ENCODE measurements around the gene MLNR. TPM values are rescaled to one million over a fixed set of nuclear protein-coding genes. Genes with fewer than 3 reads are reported as not detected.

MLNR gene
- total and polyA plus RNA-seq, 4 experiments from 2014 or later = not detected

GRCh38 chr13:49208619-49209018, 11.5 kb upstream of the MLNR start:
- peaks cover 43% of the 10 kb centered on the region in 2 donors for H3K36me3 Mint-ChIP-seq
- no peak for DNase-seq
- peaks cover 35% of the 10 kb centered on the region for H3K36me3 ChIP-seq (ENCODE audit: insufficient read depth, low read length)
- no peak overlapping the region for H3K4me3 Mint-ChIP-seq
- POLR2A ChIA-PET (ENCODE audit: partially characterized antibody) = no interaction called here
- H3K9me3 Mint-ChIP-seq = no peaks in the 10 kb centered on the region
- no peaks in the 10 kb centered on the region for H3K4me1 ChIP-seq (ENCODE audit: insufficient read depth, low read length)
- H3K27ac Mint-ChIP-seq = no peak overlapping the region
- no peaks in the 10 kb centered on the region for H3K27me3 ChIP-seq (ENCODE audit: insufficient read depth, low read length)
- H3K27ac ChIP-seq (ENCODE audit: low read depth, low read length) = no peak overlapping the region
- H3K27me3 Mint-ChIP-seq = no peaks in the 10 kb centered on the region
- no peaks in the 10 kb centered on the region for H3K9me3 ChIP-seq (ENCODE audit: control insufficient read depth in 1 of 2, low read length in 2 of 2)
- H3K4me1 Mint-ChIP-seq = no peaks in the 10 kb centered on the region
- intact Hi-C loops (cut with micrococcal nuclease) = no loop called here
- CTCF ChIA-PET (ENCODE audit: partially characterized antibody) = no interaction called here
- H3K4me3 ChIP-seq (ENCODE audit: low read length in 2 of 2) = no peak overlapping the region

DNA sequence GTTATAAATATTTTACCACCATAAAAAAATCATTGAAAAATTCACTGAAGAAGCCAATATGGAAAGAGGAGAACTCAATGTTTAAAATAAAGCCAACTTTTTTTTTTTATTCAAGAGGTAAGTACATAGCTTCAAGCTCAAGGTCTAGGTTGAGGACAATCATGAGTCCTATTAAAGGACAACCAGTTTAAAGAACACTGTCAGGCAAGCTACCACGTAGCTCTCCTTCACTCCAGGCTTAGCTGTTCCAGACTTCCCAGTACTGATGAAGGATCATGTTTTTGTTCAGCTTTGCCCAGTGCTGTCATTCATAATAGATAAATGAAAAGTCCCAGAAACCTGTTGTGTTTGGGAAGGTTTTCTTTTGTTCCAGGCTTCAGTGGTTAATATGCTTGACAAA, 10.0 kb upstream of the MLNR start:
- no peak overlapping the region for H3K4me3 Mint-ChIP-seq
- DNase-seq = no peak
- POLR2A ChIA-PET (ENCODE audit: partially characterized antibody) = no interaction called here
- no peak overlapping the region for H3K4me3 ChIP-seq (ENCODE audit: low read length in 2 of 2)
- no peak overlapping the region for H3K27ac ChIP-seq (ENCODE audit: low read depth, low read length)
- H3K9me3 ChIP-seq (ENCODE audit: control insufficient read depth in 1 of 2, low read length in 2 of 2) = no peaks in the 10 kb centered on the region
- H3K27me3 Mint-ChIP-seq = no peaks in the 10 kb centered on the region
- CTCF ChIA-PET (ENCODE audit: partially characterized antibody) = interaction anchor here (1.1 kb wide), 1 partner anchor 10 kb away, joined by 3 read pairs; the partner anchor contains the start of gene MLNR
- peaks cover 31 to 34% of the 10 kb centered on the region in 2 donors for H3K36me3 Mint-ChIP-seq
- intact Hi-C loops (cut with micrococcal nuclease) = no loop called here
- no peaks in the 10 kb centered on the region for H3K27me3 ChIP-seq (ENCODE audit: insufficient read depth, low read length)
- peaks cover 22% of the 10 kb centered on the region for H3K36me3 ChIP-seq (ENCODE audit: insufficient read depth, low read length)
- peaks cover 5 to 8% (median 6%) of the 10 kb centered on the region in 4 donors for H3K4me1 Mint-ChIP-seq
- H3K4me1 ChIP-seq (ENCODE audit: insufficient read depth, low read length) = peaks cover 7% of the 10 kb centered on the region
- no peak overlapping the region for H3K27ac Mint-ChIP-seq
- H3K9me3 Mint-ChIP-seq = no peaks in the 10 kb centered on the region

- CTCF ChIA-PET (ENCODE audit: partially characterized antibody) = no interaction called here
- H3K27ac Mint-ChIP-seq = no peak overlapping the region
- no peaks in the 10 kb centered on the region for H3K27me3 Mint-ChIP-seq
- peaks cover 28 to 32% of the 10 kb centered on the region in 2 donors for H3K36me3 Mint-ChIP-seq
- intact Hi-C loops (cut with micrococcal nuclease) = no loop called here
- no peak for DNase-seq
- Histone ChIP-seq H3K36me3 (ENCODE audit: insufficient read depth, low read length) (peaks cover 18% of the 10 kb centered on the region), H3K4me1 (ENCODE audit: insufficient read depth, low read length) (peaks cover 11% of the 10 kb centered on the region), H3K27ac (ENCODE audit: low read depth, low read length) (no peak overlapping the region), H3K9me3 (ENCODE audit: control insufficient read depth in 1 of 2, low read length in 2 of 2) (no peaks in the 10 kb centered on the region), H3K4me3 (ENCODE audit: low read length in 2 of 2) (no peak overlapping the region), H3K27me3 (ENCODE audit: insufficient read depth, low read length) (no peaks in the 10 kb centered on the region)
- no peaks in the 10 kb centered on the region for H3K9me3 Mint-ChIP-seq
- H3K4me1 Mint-ChIP-seq = peaks cover 8 to 11% (median 8%) of the 10 kb centered on the region in 4 donors
- H3K4me3 Mint-ChIP-seq = no peak overlapping the region
- POLR2A ChIA-PET (ENCODE audit: partially characterized antibody) = no interaction called here
Observed at GRCh38 chr13:49210669-49211068, 9.5 kb upstream of the MLNR start.

- DNase-seq = no peak
- H3K4me3 ChIP-seq (ENCODE audit: low read length in 2 of 2) = no peak overlapping the region
- H3K9me3 ChIP-seq (ENCODE audit: control insufficient read depth in 1 of 2, low read length in 2 of 2) = no peaks in the 10 kb centered on the region
- ChIA-PET POLR2A (ENCODE audit: partially characterized antibody) (no interaction called here), CTCF (ENCODE audit: partially characterized antibody) (interaction anchor here (4.4 kb wide), 1 partner anchor 68 kb away, joined by 36 read pairs; no protein-coding TSS in a partner anchor)
- Mint-ChIP-seq H3K27me3 (peaks cover 15 to 17% of the 10 kb centered on the region in 2 donors), H3K27ac (peak overlapping the region in 2 of 7 donors; percentile 1 to 32), H3K4me1 (peaks cover 10 to 23% (median 13%) of the 10 kb centered on the region in 4 donors), H3K36me3 (peaks cover 1 to 23% of the 10 kb centered on the region in 2 donors), H3K9me3 (peaks cover 0 to 3% (median 0%) of the 10 kb centered on the region in 8 donors), H3K4me3 (no peak overlapping the region)
- H3K27me3 ChIP-seq (ENCODE audit: insufficient read depth, low read length) = peaks cover 9% of the 10 kb centered on the region
- peaks cover 2% of the 10 kb centered on the region for H3K36me3 ChIP-seq (ENCODE audit: insufficient read depth, low read length)
- no peak overlapping the region for H3K27ac ChIP-seq (ENCODE audit: low read depth, low read length)
- peaks cover 11% of the 10 kb centered on the region for H3K4me1 ChIP-seq (ENCODE audit: insufficient read depth, low read length)
- intact Hi-C loops (cut with micrococcal nuclease) = no loop called here
Observed at GRCh38 chr13:49213539-49213938, 6.6 kb upstream of the MLNR start.

DNA sequence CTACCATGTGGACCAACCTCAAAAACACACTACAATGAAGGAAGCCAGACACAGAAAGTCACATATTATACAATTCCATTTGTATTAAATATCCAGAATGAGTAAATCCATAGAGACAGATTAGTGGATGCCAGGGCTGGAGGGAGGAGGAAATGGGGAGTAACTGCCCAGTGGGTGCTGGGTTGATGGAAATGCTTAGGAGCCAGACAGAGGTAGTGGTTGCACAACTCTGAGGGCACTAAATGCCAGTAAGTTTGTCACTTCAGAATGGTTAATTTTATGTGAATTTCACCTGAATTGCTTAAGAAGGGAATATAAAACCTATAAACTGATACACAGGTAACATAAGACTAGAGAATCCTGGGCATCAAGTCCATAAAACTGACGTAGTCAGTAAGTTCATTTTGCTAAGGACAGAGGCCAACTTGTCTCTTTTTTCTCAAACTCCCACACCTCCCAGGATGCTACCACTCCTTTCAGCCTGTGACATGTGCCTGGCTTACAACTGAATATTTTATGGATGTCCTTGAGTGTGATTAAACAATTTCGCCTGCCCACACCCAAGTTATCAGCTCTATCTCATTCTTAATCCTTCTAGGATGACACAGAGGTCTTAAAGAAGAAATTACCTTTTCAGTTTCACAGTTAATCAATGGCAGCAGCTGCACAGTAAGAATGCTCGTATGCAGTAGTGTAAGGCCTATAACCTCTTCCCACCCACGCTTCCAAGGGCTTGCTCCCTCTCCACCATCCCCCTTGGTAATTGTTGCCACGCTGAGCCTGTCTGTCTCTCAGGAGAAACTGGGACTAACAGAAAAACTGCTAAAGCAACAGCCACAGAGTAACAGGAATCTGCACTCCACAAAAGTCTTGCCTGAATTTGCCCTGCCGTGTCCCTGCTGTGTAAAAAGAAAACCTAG, 5.9 kb upstream of the MLNR start:
- no peaks in the 10 kb centered on the region for H3K36me3 ChIP-seq (ENCODE audit: insufficient read depth, low read length)
- intact Hi-C loops (cut with micrococcal nuclease) = loop anchor here (2.0 kb wide), 1 partner anchor 67 kb away; no protein-coding TSS in a partner anchor
- POLR2A ChIA-PET (ENCODE audit: partially characterized antibody) = interaction anchor here (0.6 to 1.4 kb wide), 4 partner anchors 34 to 409 kb away, joined by 3 to 7 read pairs (median 4); partner anchors contain the start of genes CDADC1 and FNDC3A

DNA sequence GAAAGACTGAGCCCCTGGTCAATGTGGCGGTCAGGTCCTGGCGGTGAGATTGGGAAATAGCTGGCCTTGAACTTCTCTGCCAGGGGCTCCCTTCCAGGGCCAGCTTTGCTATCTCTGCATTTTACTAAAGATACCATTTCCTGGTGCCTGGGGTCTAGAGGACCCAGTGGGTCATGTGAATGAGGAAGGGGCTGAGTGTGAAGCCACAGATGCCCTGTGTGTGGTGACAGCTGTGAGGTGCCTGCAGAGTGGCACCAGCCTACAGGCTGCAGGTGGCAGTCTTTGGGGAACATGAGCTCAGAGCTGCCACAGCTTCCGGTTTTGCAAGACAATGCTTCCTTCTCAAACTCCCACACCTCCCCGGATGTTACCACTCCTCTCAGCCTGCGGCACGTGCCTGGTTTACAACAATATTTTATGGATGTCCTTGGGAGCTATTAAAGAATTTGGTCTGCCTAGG, 5.2 kb upstream of the MLNR start:
- DNase-seq = peak; percentile 26 to 48 (median 45)
- Mint-ChIP-seq H3K36me3 (peaks cover 0 to 19% of the 10 kb centered on the region in 2 donors), H3K4me3 (peak overlapping the region in 3 of 8 donors; percentile 13 to 56 (median 47)), H3K4me1 (peaks cover 12 to 27% (median 15%) of the 10 kb centered on the region in 4 donors), H3K27ac (peak overlapping the region in 2 of 7 donors; percentile 68 to 76), H3K27me3 (peaks cover 27 to 28% of the 10 kb centered on the region in 2 donors), H3K9me3 (peaks cover 0 to 3% (median 0%) of the 10 kb centered on the region in 8 donors)
- H3K36me3 ChIP-seq (ENCODE audit: insufficient read depth, low read length) = no peaks in the 10 kb centered on the region
- CTCF ChIA-PET (ENCODE audit: partially characterized antibody) = interaction anchor here (0.6 to 4.4 kb wide), 12 partner anchors 9 to 105 kb away, joined by 3 to 36 read pairs (median 4); partner anchors contain the start of gene CDADC1
- no peaks in the 10 kb centered on the region for H3K9me3 ChIP-seq (ENCODE audit: control insufficient read depth in 1 of 2, low read length in 2 of 2)
- no peak overlapping the region for H3K4me3 ChIP-seq (ENCODE audit: low read length in 2 of 2)
- H3K27ac ChIP-seq (ENCODE audit: low read depth, low read length) = no peak overlapping the region
- peaks cover 18% of the 10 kb centered on the region for H3K27me3 ChIP-seq (ENCODE audit: insufficient read depth, low read length)
- intact Hi-C loops (cut with micrococcal nuclease) = loop anchor here (2.0 kb wide), 1 partner anchor 66 kb away; no protein-coding TSS in a partner anchor
- POLR2A ChIA-PET (ENCODE audit: partially characterized antibody) = interaction anchor here (0.6 to 1.4 kb wide), 4 partner anchors 33 to 409 kb away, joined by 3 to 7 read pairs (median 4); partner anchors contain the start of genes CDADC1 and FNDC3A
- peaks cover 16% of the 10 kb centered on the region for H3K4me1 ChIP-seq (ENCODE audit: insufficient read depth, low read length)

More for the DNA sequence above, 5.9 kb upstream of the MLNR start:
- Mint-ChIP-seq H3K27ac (peak overlapping the region in 3 of 7 donors; percentile 68 to 76 (median 71)), H3K36me3 (peaks cover 1 to 23% of the 10 kb centered on the region in 2 donors), H3K4me1 (peaks cover 10 to 23% (median 14%) of the 10 kb centered on the region in 4 donors), H3K27me3 (peaks cover 22 to 24% of the 10 kb centered on the region in 2 donors), H3K9me3 (peaks cover 0 to 3% (median 0%) of the 10 kb centered on the region in 8 donors), H3K4me3 (no peak overlapping the region)
- Histone ChIP-seq H3K4me3 (ENCODE audit: low read length in 2 of 2) (no peak overlapping the region), H3K27me3 (ENCODE audit: insufficient read depth, low read length) (peaks cover 12% of the 10 kb centered on the region), H3K9me3 (ENCODE audit: control insufficient read depth in 1 of 2, low read length in 2 of 2) (no peaks in the 10 kb centered on the region), H3K4me1 (ENCODE audit: insufficient read depth, low read length) (peaks cover 11% of the 10 kb centered on the region), H3K27ac (ENCODE audit: low read depth, low read length) (no peak overlapping the region)
- CTCF ChIA-PET (ENCODE audit: partially characterized antibody) = interaction anchor here (0.7 to 4.4 kb wide), 10 partner anchors 8 to 104 kb away, joined by 3 to 36 read pairs (median 5); partner anchors contain the start of gene CDADC1
- no peak for DNase-seq

- H3K4me1 ChIP-seq (ENCODE audit: insufficient read depth, low read length) = peaks cover 24% of the 10 kb centered on the region
- no peak overlapping the region for H3K27ac ChIP-seq (ENCODE audit: low read depth, low read length)
- ChIA-PET POLR2A (ENCODE audit: partially characterized antibody) (no interaction called here), CTCF (ENCODE audit: partially characterized antibody) (interaction anchor here (4.4 kb wide), 1 partner anchor 65 kb away, joined by 36 read pairs; no protein-coding TSS in a partner anchor)
- peaks cover 0 to 13% of the 10 kb centered on the region in 2 donors for H3K36me3 Mint-ChIP-seq
- H3K9me3 Mint-ChIP-seq = peaks cover 0 to 3% (median 0%) of the 10 kb centered on the region in 8 donors
- H3K9me3 ChIP-seq (ENCODE audit: control insufficient read depth in 1 of 2, low read length in 2 of 2) = no peaks in the 10 kb centered on the region
- H3K27ac Mint-ChIP-seq = peak overlapping the region in 1 of 7 donors; percentile 4
- peaks cover 29 to 30% of the 10 kb centered on the region in 2 donors for H3K27me3 Mint-ChIP-seq
- no peaks in the 10 kb centered on the region for H3K36me3 ChIP-seq (ENCODE audit: insufficient read depth, low read length)
- H3K4me1 Mint-ChIP-seq = peaks cover 12 to 30% (median 18%) of the 10 kb centered on the region in 4 donors
- H3K4me3 ChIP-seq (ENCODE audit: low read length in 2 of 2) = no peak overlapping the region
- peaks cover 21% of the 10 kb centered on the region for H3K27me3 ChIP-seq (ENCODE audit: insufficient read depth, low read length)
- intact Hi-C loops (cut with micrococcal nuclease) = no loop called here
- H3K4me3 Mint-ChIP-seq = no peak overlapping the region
- DNase-seq = no peak
Observed at GRCh38 chr13:49216334-49216733, 3.8 kb upstream of the MLNR start.
